HepG2 (cell line): ENCODE data around the gene SLC44A4. TPM values are rescaled to one million over a fixed set of nuclear protein-coding genes. Genes with fewer than 3 reads are reported as not detected.

Experiments used
- CHD4 ChIP-seq: fragments of 200-600 bp; sonication (generic); IDR thresholded peaks from 2 replicates; pipeline ENCODE4 v1.7.0; 2017; ENCODE audit warnings: mild to moderate bottlenecking, low read length, borderline replicate concordance
- FOXP4 ChIP-seq: sonication (generic); formaldehyde crosslinking; IDR thresholded peaks from 2 replicates; pipeline ENCODE4 v1.4.0; 2020; ENCODE audit warnings: missing genetic modification reagents
- GLMP ChIP-seq: sonication (generic); formaldehyde crosslinking; IDR thresholded peaks from 2 replicates; pipeline ENCODE4 v1.9.0; 2021; ENCODE audit warnings: missing genetic modification reagents, mild to moderate bottlenecking, borderline replicate concordance
- GZF1 ChIP-seq: sonication (generic); formaldehyde crosslinking; IDR thresholded peaks from 2 replicates; pipeline ENCODE4 v1.5.1; 2020; ENCODE audit warnings: mild to moderate bottlenecking, missing genetic modification reagents
- KMT2A ChIP-seq: sonication (generic); formaldehyde crosslinking; IDR thresholded peaks from 2 replicates; pipeline ENCODE4 v1.4.0; 2020; ENCODE audit warnings: missing genetic modification reagents
- MLLT10 ChIP-seq: sonication (generic); formaldehyde crosslinking; IDR thresholded peaks from 2 replicates; pipeline ENCODE4 v1.4.0; 2020; ENCODE audit warnings: missing genetic modification reagents
- MLXIP ChIP-seq: sonication (generic); formaldehyde crosslinking; IDR thresholded peaks from 2 replicates; pipeline ENCODE4 v1.9.0; 2021; ENCODE audit warnings: missing genetic modification reagents, borderline replicate concordance
- SRSF4 ChIP-seq: fragments of 200-400 bp; formaldehyde crosslinking; IDR thresholded peaks from one replicate; pipeline ENCODE4 v1.6.1; 2018; ENCODE audit warnings: mild to moderate bottlenecking, low read depth, low read length, moderate library complexity; ENCODE audit not compliant: poor library complexity, severe bottlenecking
- SUZ12 ChIP-seq: fragments of 150-350 bp; IDR thresholded peaks from 2 replicates; pipeline ENCODE4 v1.6.1; 2014; ENCODE audit warnings: low read depth, low read length
- ZFP36L1 ChIP-seq: sonication (generic); formaldehyde crosslinking; IDR thresholded peaks from 2 replicates; pipeline ENCODE4 v1.8.0; 2022; ENCODE audit warnings: mild to moderate bottlenecking, missing genetic modification reagents, moderate library complexity
- ZNF24 ChIP-seq: fragments of 450-650 bp; IDR thresholded peaks from 2 replicates; pipeline ENCODE4 v1.6.1; 2017; ENCODE audit warnings: antibody characterized with exemption, mild to moderate bottlenecking
- ZNF639 ChIP-seq: conservative IDR thresholded peaks from 2 replicates; pipeline ENCODE4 v1.6.1; 2018; ENCODE audit warnings: missing genetic modification reagents
- ZNF709 ChIP-seq: sonication (generic); formaldehyde crosslinking; IDR thresholded peaks from 2 replicates; pipeline ENCODE4 v1.5.0; 2020; ENCODE audit warnings: mild to moderate bottlenecking, missing genetic modification reagents
- polyA plus RNA-seq, 8 experiments: library from polyadenylated mRNA; depleted of rRNA in 3 of 8; stranded (reverse) in 7 of 8; unstranded in 1 of 8; fragments of >200 nt; fragmentation: Illumina TruSeq in 4 of 8; extraction: Trizol in 4 of 8; gene quantifications; 2 replicates each; pipeline versions ENCODE4 v1.2.1 to v1.2.3, GENCODE V29; 2011 to 2016; ENCODE audit warnings: low read depth in 4 of 8, missing spikeins in 1 of 8, mixed read lengths in 1 of 8; ENCODE audit not compliant: insufficient read depth in 1 of 8
- total RNA-seq, 5 experiments: library from RNA; depleted of rRNA; stranded (reverse); fragments of >200 nt; fragmentation: Illumina TruSeq; extraction: Trizol; gene quantifications; 2 replicates each; pipeline ENCODE4 v1.2.3, GENCODE V29; 2016; ENCODE audit warnings: low read depth in 1 of 5
- TF ChIP-seq, protein P1 (sequence below): sonication (generic); formaldehyde crosslinking; IDR thresholded peaks from 2 replicates; pipeline ENCODE4 v1.5.1; 2020; ENCODE audit warnings: mild to moderate bottlenecking, missing genetic modification reagents, moderate library complexity
- TF ChIP-seq, protein P2 (sequence below): sonication (generic); formaldehyde crosslinking; IDR thresholded peaks from 2 replicates; pipeline ENCODE4 v1.9.0; 2021; ENCODE audit warnings: missing genetic modification reagents, borderline replicate concordance

Gene SLC44A4
- total and polyA plus RNA-seq, 2 of the 13 experiments (the other 11 are each of a cell fraction or from before 2014, with no cell fraction given): 3.5 to 5.9 TPM

DNA sequence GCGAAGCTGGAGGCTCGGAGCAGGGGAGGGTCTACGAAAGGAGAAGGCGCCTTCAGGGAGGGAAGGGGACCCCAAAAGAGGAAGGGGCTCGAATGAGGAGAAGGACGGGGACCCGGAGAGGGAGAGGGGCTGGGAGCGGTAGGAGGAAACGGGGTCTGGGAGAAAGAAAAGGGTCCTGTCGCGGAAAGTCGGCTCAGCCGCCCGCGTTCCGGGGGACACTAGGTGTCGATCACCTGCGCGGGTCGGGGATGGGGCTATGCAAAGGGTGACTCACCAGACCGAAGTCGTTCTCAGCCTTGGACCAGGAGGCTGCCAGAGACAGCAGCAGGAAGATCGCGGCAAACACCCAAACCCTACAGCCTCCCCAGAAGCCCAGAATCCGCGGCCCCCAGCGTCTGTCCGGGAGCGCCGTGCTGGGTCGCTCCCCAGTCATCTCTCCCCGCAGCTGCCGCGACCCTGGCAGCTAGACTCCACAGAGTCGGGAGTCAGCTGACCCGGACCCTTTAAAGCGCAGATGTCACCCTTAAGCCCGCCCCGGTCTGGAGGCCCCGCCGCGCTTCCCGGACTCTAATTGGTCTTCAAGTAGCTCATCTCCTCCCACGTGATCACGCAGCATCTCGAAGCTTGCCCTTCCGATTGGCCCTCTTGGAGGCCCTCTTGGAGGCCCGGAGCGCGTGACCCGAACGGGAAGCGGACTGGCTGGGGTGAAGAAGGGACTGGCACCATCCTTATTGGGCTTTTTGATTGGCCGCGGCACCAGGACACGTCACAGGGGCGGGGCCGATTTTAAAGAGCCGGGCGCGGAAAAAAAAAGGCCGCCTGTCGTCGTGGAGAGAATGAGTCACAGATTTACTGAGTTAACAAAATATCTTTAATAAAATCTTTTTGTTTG lies 16.2 kb downstream of the SLC44A4 start, which contains the start of gene NEU1 (continued):
- TF ChIP-seq ZNF639 (CRISPR knock-in tag) (peak; percentile 72; the same call in 1 of the 2 replicates), KMT2A (CRISPR knock-in tag) (peak; percentile 80), GLMP (no peak), SUZ12 (no peak), CHD4 (no peak), MLLT10 (CRISPR knock-in tag) (no peak; the same call in 1 of the 2 replicates), MLXIP (CRISPR knock-in tag) (no peak; the same call in 1 of the 2 replicates), FOXP4 (CRISPR knock-in tag) (peak; percentile 48; the same call in 1 of the 2 replicates), ZFP36L1 (CRISPR knock-in tag) (peak; percentile 86; the same call in 1 of the 2 replicates), ZNF709 (CRISPR knock-in tag) (no peak), SRSF4 (no peak), ZNF24 (no peak), GZF1 (CRISPR knock-in tag) (no peak)
- TF ChIP-seq, protein P1, sequence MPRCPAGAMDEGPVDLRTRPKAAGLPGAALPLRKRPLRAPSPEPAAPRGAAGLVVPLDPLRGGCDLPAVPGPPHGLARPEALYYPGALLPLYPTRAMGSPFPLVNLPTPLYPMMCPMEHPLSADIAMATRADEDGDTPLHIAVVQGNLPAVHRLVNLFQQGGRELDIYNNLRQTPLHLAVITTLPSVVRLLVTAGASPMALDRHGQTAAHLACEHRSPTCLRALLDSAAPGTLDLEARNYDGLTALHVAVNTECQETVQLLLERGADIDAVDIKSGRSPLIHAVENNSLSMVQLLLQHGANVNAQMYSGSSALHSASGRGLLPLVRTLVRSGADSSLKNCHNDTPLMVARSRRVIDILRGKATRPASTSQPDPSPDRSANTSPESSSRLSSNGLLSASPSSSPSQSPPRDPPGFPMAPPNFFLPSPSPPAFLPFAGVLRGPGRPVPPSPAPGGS (CRISPR knock-in tag): peak; percentile 67
- TF ChIP-seq, protein P2, sequence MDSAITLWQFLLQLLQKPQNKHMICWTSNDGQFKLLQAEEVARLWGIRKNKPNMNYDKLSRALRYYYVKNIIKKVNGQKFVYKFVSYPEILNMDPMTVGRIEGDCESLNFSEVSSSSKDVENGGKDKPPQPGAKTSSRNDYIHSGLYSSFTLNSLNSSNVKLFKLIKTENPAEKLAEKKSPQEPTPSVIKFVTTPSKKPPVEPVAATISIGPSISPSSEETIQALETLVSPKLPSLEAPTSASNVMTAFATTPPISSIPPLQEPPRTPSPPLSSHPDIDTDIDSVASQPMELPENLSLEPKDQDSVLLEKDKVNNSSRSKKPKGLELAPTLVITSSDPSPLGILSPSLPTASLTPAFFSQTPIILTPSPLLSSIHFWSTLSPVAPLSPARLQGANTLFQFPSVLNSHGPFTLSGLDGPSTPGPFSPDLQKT (CRISPR knock-in tag): no peak
